Measurements from ENCODE around the gene OR4K13.

OR4K13 gene

GRCh38 chr14:20035938-20036337 is at the start of gene OR4K13:
Gene OR4K13 (minus strand): TSS chr14:20036038. CDS start chr14:20034758, 1,280 bp downstream.
- no peak for DNase-seq

GRCh38 chr14:20059745-20060144 is 23.9 kb upstream of the OR4K13 start, which contains the start of gene OR4L1:
Gene OR4L1 (plus strand): TSS chr14:20060045. CDS start chr14:20060045, 0 bp downstream.
- no peak for DNase-seq

- no peak for DNase-seq
Observed at GRCh38 chr14:20048202-20048601, 12.4 kb upstream of the OR4K13 start.

- no peak for DNase-seq
Observed at GRCh38 chr14:20044243-20044642, 8.4 kb upstream of the OR4K13 start.

GRCh38 chr14:20035449-20035848 is 389 bp downstream of the OR4K13 start:
- DNase-seq, result no peak

GRCh38 chr14:20031058-20031457 is 4.8 kb downstream of the OR4K13 start:
- DNase-seq, result no peak

- no peak for DNase-seq
Observed at GRCh38 chr14:20019257-20019865, 16.5 kb downstream of the OR4K13 start, which contains the start of gene OR4K14. Gene OR4K14 (minus strand): TSS chr14:20019307. CDS start chr14:20015193, 4,114 bp downstream.

- no peak for DNase-seq
Observed at GRCh38 chr14:20008156-20008555, 27.7 kb downstream of the OR4K13 start.

- DNase-seq, result no peak
Observed at GRCh38 chr14:20002319-20002718, 33.5 kb downstream of the OR4K13 start.

GRCh38 chr14:20001863-20002262 is 34.0 kb downstream of the OR4K13 start, which contains the start of gene OR4Q2:
Gene OR4Q2 (plus strand): TSS chr14:20002163.
- DNase-seq, result no peak

GRCh38 chr14:19993438-19993837 is 42.4 kb downstream of the OR4K13 start:
- no peak for DNase-seq
